ENCODE measurements around the gene PLLP.

The PLLP gene

DNA sequence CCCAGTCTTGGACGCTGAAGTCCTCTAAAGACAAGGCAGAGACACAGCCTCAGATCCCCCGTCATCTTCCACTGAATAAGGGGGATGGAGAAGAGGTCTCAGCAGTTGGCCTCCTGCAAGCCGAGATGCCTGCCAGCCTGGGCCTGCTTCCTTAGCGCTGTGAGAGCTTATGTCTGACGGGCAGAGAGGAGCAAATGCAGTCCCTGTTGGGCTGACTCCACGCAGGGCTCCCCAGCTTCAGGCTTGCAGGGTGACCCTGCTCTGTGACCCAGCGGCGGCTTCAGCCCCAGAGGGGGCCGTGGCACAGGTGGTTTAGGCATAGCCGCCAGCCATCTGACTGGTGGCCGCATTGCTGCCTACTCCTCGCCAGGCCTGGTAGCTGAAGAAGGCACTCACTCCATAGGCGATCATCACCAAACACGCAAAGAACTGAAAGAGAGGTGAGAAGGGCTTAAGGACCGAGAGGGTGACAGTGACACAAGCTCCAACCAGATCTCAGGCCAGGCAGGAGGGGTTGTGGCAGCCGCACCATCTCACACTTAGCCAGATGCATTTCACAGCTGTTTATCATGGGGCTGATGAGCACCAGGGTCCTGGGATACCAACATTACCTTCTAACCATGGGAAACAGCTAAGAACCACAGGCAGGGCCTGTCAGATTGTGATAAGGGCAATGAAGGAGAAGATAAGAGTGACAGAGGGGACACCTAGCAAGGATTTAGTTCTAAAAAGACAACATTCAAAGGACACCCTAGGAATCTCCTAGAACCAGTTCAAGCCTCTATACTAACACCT is 27.7 kb downstream of the PLLP start:
- no peak for DNase-seq (ENCODE audit: low spot score)

DNA sequence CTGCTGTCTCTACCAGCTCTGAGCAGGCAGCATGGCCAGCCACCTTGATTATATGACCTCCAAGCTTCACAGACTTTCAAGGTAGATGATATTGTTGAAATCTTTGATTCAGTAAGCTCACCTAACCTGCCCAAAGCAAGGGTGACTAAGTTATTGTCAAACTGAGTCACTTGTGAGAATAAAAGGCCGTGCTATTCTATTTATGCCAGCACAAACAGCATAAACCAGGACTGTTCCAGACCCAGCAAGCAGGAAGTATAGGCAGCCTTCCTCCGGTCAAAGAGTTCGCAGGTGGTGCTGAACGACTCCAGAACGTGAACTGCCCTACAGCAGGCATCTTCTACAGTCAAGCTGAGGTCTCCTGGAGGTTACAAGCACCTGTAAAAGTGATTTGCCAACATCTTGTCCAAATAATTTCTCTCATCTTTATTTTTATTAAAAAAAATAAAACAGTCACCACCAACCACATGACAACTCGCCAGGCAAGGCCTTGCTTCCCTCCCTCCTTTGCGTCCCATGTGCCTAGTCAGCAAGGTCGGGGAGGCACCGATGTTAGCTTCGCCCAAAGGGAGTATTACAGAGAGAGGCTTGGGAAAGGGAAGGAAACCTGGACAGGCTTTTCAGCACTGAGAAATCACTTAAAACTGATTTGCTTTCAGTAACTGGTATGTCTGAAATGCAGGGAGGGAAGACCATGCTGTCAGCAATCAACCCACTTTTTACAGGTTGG is 28.6 kb downstream of the PLLP start:
- DNase-seq (ENCODE audit: low spot score), result no peak

DNA sequence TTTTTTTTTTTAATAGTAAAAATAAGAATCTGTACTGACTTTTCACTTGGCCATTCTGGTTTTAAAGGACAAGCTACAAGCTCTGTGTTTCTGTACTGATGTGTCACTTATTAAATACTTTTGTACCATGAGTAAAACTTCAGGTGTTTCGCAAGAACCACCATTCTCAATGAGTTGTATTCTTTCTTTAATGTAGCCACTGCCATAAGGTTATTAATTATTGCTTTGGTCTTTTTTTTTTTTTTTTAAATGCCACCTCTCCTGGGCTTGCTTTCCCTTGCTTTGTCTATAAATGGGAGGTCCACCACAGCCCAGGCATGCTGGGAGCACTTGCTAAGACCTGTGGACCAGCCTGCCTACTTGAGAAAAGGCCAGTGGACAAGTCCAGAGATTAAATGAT is 31.0 kb downstream of the PLLP start:
- no peak for DNase-seq (ENCODE audit: low spot score)

DNA sequence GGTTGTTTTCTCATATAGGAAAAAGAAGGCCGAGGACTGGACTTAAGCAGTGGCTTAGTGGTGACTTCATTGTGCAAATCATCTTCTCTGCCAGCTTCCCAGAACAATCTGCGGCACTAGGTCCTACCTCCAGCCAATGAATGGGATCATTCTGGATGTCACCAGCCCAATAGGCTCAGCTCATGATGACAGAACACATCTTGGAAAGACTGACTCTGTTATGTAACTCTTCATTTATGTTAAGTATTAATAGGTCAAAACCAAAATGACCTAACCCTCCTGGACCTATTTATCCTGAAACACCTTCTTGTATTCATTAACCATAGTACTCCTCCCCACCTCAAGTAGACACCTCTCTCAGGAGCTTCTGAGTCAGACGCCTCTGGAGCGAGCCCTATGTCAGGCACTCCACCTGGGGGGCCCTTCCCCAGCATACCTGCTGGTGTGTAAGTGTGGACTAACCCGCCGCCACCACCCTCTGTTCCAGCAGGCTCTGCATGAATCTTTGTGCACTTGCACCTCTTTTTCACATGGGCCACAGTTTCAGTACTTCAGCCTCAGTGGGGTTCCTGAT is 32.2 kb downstream of the PLLP start:
- DNase-seq (ENCODE audit: low spot score), result no peak

DNA sequence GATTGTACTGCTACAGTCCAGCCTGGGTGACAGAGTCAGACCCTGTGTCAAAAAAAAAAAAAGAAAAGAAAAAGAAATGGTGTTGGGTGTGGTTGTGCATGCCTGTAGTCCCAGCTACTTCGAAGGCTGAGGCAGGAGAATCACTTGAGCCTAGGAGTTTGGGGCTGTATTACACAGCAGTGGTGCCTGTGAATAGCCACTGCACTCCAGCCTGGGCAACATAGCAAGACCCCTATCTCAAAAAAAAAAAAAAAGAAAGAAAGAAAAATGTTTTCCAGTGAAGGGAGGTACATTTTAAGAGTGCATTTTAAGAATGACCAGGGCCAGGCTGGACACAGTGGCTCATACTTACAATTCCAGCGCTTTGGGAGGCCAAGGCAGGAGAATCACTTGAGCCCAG is 33.1 kb downstream of the PLLP start:
- DNase-seq (ENCODE audit: low spot score), result no peak

DNA sequence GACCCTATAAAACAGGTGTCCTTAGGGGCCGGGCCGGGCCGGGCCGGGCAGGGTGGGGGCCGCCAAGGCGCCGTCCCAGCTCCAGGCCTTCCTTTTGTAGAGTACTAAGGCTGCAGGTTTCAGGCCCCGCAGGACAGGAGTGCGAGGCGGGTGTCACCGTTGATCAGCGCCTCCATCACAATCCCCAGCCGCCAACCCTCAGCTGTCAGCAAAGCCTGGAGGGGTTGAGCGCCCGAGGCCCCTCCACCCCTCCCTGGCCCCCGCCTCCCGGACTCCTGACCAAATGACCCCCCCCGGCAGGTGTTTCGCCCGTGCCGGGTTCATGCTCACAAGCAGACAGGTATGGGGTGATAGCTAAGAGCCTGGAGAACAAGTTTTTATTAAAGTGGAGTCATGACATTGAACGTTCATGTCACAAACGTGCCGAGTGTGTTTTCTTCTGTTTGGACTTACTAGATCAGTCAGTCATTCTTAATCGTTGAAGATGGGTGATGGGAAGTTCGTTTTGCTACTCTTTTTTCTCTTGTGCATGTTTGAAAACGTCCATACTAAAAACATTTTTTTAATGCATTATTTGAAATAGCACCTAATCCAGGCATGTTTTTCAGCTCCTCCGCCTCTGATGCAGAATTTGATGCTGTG is 38.9 kb downstream of the PLLP start:
- DNase-seq (ENCODE audit: low spot score), result peak; percentile 28

DNA sequence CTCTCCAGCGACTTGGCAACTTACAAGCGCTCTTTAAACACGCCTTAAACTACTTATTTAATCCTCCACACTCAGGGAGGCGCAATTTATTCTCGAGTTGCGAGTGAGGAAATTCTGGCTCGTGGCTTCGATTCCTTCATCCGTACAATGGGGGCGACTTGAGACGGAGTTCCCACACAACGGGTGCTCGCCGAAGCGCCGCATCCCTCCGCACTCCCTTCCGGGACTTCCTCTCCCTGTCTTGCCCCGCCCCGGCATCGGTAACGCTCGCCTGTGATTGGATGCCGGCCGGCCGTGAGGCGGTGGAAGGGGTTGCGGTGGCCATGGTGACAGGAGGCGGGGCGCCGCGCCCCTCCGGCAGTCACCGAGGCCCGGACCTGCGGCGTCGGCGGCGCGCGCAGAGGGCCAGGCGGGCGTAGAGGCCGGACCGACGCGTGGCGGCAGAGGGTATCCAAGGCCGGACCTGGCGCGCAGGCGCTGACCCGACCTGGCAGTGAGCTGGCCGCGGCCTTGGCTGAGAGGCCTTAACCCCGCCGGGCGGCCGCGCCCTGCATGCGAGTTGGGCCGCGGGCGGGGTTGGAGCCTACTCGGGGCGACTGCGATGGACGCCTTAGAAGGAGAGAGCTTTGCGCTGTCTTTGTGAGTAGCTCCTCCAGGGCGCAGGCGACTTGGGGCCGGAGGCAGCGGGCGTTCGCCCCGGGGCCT is 39.6 kb downstream of the PLLP start, which contains the start of gene ARL2BP:
Gene ARL2BP, plus strand, starts transcription at position 493 of the 705 bp plus-strand sequence. Its CDS starts 109 bp downstream, at position 602.
- DNase-seq (ENCODE audit: low spot score), result peak; percentile 94

DNA sequence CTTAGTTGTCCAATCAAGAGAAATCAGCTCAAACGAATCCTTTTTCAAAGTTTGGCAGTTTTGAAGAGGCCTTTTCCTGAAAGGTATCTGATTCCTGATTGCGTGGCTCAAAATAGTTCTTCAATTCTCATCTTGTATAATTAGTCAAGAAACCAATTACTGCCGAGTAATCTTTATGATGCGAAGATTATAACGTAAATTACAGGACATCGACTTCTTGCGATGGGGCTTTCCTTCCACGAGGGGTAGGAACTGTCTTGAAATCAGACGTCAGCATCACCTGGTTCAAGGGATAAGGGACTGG is 40.1 kb downstream of the PLLP start:
- no peak for DNase-seq (ENCODE audit: low spot score)

DNA sequence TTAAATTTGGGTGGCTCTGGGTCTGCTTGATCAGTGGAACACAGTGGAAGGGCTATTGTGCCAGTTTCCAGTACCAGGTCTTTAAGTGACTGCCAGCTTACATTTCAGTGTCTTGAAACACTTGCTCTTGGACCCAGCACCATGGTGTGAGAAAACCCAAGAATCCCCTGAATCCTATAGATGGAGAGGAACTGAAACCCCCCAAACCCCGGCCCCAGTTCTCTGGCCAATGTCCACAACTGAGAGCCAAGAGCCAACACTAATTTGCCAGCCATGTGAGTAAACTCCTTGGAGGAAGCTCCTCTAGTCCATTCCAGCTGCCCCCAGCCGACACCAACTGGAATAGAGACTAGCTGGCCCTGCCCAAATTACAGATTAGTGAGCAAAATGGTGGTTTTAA is 41.8 kb downstream of the PLLP start:
- DNase-seq (ENCODE audit: low spot score), result no peak

DNA sequence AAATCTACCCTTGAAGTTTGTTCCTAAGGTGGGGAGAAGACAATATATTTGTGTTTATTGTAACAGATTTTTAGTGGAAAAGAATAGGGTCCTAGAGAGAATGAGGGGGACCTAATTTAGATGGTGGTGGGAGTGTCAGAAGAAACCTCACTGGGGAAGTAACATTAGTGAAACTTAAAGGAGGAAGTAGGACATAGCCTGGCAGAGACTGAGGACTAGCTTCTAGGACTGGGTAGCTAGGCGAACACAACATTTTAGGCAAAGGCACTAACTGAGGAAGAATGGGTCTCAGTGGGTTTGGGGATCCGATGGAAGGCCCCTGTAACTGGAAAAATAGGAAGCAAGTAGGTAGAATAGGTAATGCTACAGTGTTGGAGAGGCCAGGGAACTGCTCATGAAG is 43.6 kb downstream of the PLLP start:
- DNase-seq (ENCODE audit: low spot score), result no peak

DNA sequence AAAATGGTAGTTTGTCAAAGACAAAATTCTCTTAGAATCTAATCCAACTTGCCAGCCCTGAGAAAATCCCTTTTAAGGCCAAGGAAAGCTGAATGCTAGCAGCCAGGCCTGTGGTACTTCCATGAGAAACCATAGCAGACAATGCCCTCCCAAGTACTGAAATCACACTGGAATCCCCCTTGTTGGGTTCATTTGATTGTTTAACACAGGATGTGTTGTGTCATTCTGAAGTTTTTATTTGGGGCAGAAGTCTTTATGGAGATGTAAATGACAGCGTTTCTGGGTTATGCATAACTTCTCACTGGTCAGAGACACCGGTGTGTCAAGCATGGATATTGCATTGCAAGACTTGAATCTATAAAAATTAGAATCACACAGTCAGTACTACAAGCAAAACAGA is 45.4 kb downstream of the PLLP start:
- DNase-seq (ENCODE audit: low spot score), result no peak

DNA sequence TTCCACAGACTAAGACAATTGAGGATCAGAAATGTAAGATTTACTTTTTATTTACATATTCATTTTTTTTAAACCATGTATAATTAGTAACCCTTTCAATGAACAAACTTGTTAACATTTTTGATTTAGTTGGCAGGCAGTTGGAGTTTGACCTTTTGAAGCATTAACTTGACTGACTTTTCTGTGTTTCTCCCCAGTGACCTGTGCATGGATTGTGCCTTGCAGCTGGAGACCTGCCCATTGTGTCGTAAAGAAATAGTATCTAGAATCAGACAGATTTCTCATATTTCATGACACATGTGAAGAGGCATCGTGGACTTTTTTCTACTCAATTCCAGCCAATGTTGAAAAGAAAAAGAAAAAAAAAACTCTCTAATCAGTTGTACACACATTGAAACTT is 45.8 kb downstream of the PLLP start:
- DNase-seq (ENCODE audit: low spot score), result no peak

DNA sequence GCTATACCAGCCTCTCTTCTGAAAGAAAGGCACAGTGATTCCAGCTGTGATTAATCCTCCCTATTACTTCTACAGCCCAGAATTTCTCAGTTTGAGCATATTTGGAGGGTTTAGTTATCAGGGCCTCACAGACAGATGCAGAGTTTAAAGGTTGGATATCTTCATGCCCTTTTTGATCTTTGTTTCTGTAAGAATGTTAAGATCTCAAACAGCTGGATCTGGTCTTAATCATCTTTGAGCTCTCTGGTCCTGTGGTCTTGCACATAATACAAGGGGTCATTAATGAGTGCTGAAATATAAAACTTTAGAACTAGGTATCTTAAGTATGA is 48.5 kb downstream of the PLLP start:
- DNase-seq (ENCODE audit: low spot score), result no peak

DNA sequence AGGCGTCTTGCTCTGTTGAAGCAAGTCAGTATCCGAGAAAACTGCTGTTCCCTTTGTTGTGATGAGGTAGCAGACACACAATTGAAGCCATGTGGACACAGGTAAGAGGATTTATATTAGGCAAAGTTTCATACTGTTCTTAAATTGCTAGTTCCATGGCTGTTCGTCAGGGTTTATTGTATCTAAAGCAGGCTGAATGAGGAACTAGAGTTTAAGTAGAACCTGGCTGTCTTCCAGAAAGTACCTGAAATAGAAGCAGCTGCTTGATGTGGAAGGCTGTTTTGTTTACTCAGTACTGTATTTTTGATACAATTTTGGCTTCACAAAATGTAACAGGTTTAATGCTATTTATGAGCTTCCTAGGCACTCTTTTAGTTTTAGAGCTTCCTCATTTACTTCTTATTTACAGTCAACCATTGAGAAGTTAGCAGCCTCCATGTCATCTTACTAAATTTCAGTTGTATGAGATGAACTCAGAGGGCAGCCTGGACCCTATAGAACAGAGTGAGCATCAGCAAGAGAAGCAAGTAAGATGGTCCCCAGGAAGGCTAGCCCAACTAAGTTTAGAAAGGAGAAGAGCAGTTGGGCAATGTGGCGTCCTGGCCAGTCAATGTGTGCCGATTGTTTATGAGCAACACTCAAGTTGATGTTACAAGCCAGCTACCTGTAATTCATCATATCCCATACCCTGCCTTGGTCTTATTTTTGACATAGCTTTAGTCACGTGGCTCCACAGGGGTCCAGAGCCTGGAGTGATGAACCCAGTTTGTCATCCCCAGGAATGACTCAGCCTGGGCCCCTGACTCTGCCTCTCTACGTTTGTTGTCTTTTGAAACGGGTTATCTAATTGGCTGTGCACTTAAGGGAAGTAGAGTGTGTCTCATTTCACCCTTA is 49.1 kb downstream of the PLLP start:
- DNase-seq (ENCODE audit: low spot score), result no peak

DNA sequence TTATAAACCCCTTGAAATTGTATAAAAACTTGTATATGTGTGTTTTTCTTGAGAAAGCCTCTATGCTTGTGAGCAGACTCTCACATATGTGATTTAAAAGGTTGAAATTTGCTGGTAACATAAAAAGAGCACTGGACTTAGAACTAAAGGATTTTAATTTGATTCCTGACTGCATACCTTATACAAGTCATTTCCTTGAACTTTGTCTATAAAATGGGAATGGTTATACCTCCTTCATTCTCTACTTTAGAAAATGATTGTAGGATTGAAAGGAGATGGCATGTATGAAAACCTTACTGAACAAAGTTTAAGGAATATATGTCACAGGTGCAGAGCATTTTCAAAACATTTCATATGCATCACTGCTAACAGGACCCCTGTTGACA is 49.8 kb downstream of the PLLP start:
- DNase-seq (ENCODE audit: low spot score), result no peak

DNA sequence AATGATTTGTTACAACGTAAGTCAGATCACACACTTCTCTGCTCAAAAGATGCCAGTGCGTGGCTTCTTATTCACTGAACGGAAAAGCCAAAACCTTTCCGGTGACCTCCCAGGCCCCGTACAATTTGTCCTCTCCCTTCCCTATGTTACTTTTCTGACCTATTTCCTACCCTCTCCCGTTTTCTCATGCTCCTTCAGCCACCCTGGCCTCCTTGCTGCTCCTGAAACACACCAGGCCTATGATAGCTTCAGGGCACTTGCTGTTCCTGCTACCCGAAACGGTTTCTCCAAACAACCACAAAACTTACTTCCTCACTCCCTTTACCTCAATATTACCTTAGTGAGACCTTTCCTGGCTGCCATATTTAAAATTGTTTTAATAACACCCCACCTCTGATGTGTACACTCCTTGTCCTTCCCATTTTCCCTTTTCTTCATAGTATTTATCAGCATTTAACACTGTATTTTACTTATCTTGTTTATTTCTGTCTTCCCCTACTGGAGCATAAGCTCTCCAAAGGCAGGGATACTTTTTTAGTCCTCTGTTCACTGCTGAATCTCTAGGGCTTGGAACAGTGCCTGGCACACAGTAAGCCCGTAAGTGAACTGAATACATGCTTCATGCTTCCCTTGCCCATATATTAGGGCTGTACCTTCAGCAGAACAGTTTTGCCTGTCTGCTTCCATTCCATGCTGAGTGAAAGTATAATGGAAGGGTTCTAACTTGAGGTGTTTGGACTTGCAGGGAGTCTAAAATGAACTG is 50.3 kb downstream of the PLLP start:
- no peak for DNase-seq (ENCODE audit: low spot score)

DNA sequence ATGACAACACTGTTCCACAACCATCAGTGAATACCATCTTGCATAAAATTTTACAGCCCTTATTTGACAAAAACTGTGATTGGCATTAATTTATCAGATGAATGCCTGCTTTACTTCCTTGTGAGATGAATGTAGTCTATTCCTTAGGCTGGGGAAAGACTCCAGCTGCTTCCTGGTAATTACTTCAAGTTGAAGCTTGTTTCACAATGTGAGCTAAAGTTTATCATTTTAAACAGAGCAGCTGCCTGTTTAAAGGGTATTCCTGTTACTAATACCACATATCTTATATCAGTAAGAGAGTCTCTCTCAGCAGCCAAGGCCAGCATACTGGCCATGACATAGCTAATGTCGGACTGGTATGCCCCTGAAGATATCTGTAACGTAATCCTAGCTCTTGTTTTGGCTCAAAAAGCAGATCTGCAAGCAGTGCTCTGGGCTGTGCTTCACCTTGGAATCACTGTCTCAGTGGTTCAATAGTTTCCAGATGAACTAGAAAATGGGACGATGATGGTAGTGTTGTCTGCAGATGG is 52.6 kb downstream of the PLLP start:
- DNase-seq (ENCODE audit: low spot score), result no peak

DNA sequence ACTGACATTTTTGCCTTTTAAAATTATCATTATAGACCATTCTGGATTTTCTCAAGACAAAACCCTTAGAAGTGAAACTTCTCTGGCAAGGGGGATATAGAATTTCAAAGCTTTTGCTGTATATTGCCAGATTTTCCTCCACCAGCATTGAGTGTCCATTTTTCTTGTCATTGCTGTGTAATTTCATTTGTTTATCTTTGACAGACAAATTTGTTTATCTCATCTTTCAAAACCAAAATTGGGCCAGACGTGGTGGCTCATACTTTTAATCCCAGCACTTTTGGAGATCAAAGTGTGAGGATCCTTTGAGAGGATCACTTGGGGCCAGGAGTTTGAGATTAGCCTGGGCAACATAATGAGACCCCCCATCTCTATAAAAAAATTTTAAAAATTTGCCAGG is 55.4 kb downstream of the PLLP start:
- no peak for DNase-seq (ENCODE audit: low spot score)

DNA sequence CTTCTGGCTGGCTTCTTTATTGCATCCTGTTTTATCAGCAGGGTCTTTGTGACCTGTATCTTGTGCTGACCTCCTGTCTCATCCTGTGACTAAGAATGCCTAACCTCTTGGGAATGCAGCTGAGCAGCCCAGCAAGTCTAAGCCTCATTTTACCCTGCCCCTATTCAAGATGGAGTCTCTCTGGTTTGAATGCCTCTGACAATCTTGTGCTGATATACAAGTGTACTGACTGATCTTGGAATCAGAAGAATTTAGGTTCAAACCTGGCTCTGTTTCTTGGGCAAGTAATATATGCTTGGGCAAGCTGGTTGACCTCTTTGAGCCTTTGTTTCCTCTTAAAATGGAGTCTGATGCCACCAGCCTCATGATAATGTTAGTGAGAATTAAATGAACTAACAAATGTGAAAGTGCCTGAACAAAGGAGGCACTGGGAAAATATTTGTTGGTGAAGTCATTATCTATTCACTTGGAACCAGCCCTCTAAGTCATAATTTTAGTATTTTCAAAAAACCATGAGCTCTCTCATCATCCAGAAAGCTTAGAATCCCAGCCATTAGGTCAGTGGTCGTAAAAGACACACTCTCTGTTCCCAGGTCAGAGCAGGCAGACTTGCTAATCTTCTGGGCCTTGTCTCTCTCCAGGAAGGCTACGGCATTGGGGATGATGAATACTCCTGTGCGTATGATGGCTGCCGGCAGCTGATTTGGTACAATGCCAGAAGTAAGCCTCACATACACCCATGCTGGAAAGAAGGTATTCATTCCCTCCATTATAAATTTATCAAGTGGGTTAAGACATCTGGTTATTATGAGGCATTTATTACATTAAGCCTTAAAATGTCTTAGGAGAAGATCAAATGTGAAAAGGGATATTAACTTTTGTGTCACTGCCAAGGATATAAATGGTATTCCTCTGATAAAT is 57.5 kb downstream of the PLLP start:
- DNase-seq (ENCODE audit: low spot score), result no peak

Data from SW480 (cell line).